WTC11 (cell line): ENCODE measurements around the gene ABHD16B.

Experiments used
- ATF3 ChIP-seq: sonication (generic); formaldehyde crosslinking; conservative IDR thresholded peaks from 2 replicates; pipeline ENCODE4 v1.8.1; 2022; ENCODE audit warnings: mild to moderate bottlenecking, missing genetic modification reagents
- CREM ChIP-seq: sonication (generic); formaldehyde crosslinking; IDR thresholded peaks from 2 replicates; pipeline ENCODE4 v1.8.1; 2022; ENCODE audit warnings: mild to moderate bottlenecking, missing genetic modification reagents, moderate library complexity
- CTCF ChIP-seq: fragments of 200-600 bp; IDR thresholded peaks from 2 replicates; pipeline ENCODE4 v1.8.0; 2022; ENCODE audit warnings: antibody characterized with exemption
- KAT7 ChIP-seq: sonication (generic); formaldehyde crosslinking; IDR thresholded peaks from 2 replicates; pipeline ENCODE4 v1.8.1; 2023; ENCODE audit warnings: missing genetic modification reagents, mild to moderate bottlenecking, borderline replicate concordance
- MAX ChIP-seq: sonication (generic); formaldehyde crosslinking; IDR thresholded peaks from 2 replicates; pipeline ENCODE4 v1.8.0; 2022; ENCODE audit warnings: mild to moderate bottlenecking, missing genetic modification reagents
- NR2C2 ChIP-seq: sonication (generic); formaldehyde crosslinking; IDR thresholded peaks from 2 replicates; pipeline ENCODE4 v1.8.0; 2022; ENCODE audit warnings: mild to moderate bottlenecking, missing genetic modification reagents
- ZBTB43 ChIP-seq: sonication (generic); formaldehyde crosslinking; IDR thresholded peaks from 2 replicates; pipeline ENCODE4 v1.8.1; 2023; ENCODE audit warnings: mild to moderate bottlenecking, missing genetic modification reagents
- ZNF263 ChIP-seq: sonication (generic); formaldehyde crosslinking; IDR thresholded peaks from 2 replicates; pipeline ENCODE4 v1.8.1; 2022; ENCODE audit warnings: low read depth, mild to moderate bottlenecking, moderate library complexity, missing genetic modification reagents

- TF ChIP-seq ATF3 (CRISPR knock-in tag) (no peak), CREM (CRISPR knock-in tag) (no peak), MAX (no peak), CTCF (no peak), KAT7 (CRISPR knock-in tag) (no peak), ZNF263 (no peak), NR2C2 (CRISPR knock-in tag) (no peak), ZBTB43 (CRISPR knock-in tag) (no peak)
These were observed 41.9 kb upstream of the ABHD16B start for GRCh38 chr20:63819224-63819921.
